GM12872 (cell line): ENCODE data around the gene SLC37A1.

Experiments
- CTCF ChIP-seq: IDR thresholded peaks from 3 replicates; pipeline ENCODE4 v1.5.1; 2011; ENCODE audit warnings: low read depth, mild to moderate bottlenecking, low read length, moderate library complexity; ENCODE audit not compliant: insufficient read depth

Gene SLC37A1

GRCh38 chr21:42542196-42542595 lies 28.5 kb downstream of the SLC37A1 start:
- no peak for TF ChIP-seq CTCF

GRCh38 chr21:42542596-42542995 lies 28.9 kb downstream of the SLC37A1 start:
- TF ChIP-seq CTCF: no peak

- TF ChIP-seq CTCF: no peak
Observed at GRCh38 chr21:42543106-42543847, 29.6 kb downstream of the SLC37A1 start.

GRCh38 chr21:42544544-42544943 lies 30.9 kb downstream of the SLC37A1 start:
- no peak for TF ChIP-seq CTCF

GRCh38 chr21:42545317-42545716 lies 31.7 kb downstream of the SLC37A1 start:
- TF ChIP-seq CTCF: no peak

GRCh38 chr21:42545745-42546144 lies 32.1 kb downstream of the SLC37A1 start:
- TF ChIP-seq CTCF: no peak

GRCh38 chr21:42546433-42546832 lies 32.8 kb downstream of the SLC37A1 start:
- TF ChIP-seq CTCF: no peak
